Panc1 (cell line): ENCODE data around the gene SLC7A4. TPM values are rescaled to one million over a fixed set of nuclear protein-coding genes. Genes with fewer than 3 reads are reported as not detected.

ENCODE experiments used
- ATAC-seq: fragments of 200-7000 bp; cut with Tn5 transposase; 2 replicates; pipeline ENCODE4 v1.9.1; 2020; ENCODE audit warnings: mild to moderate bottlenecking, moderate library complexity
- BruUV-seq: library from RNA; stranded (reverse); fragments of 400-500 nt; replicated peaks from 2 replicates; lab custom pipeline; 2021; lab: Mats Ljungman, UMichigan
- CTCF ChIA-PET: fragments of 300-600 bp; sonication (Branson Sonifier 250); formaldehyde crosslinking; loops from one replicate; lab custom pipeline; 2022; ENCODE audit warnings: antibody characterized with exemption; lab: Charles Lee
- POLR2A ChIA-PET: fragments of 300-600 bp; sonication (Branson Sonifier 250); formaldehyde crosslinking; loops from one replicate; lab custom pipeline; 2022; ENCODE audit warnings: antibody characterized with exemption; lab: Charles Lee
- DNase-seq: peaks from one replicate; pipeline ENCODE4 v3.0.0-alpha.2; 2010; ENCODE audit warnings: low read depth, low spot score
- H3K27ac ChIP-seq: 2 replicates; pipeline ENCODE4 v1.5.1; 2011; ENCODE audit warnings: mild to moderate bottlenecking, low read length, inconsistent platforms
- H3K27me3 ChIP-seq: fragments of 200-500 bp; sonication (Bioruptor generic); 2 replicates; pipeline ENCODE4 v1.6.0; 2014; ENCODE audit warnings: low read length, inconsistent platforms; ENCODE audit not compliant: control insufficient read depth, insufficient read depth
- H3K36me3 ChIP-seq: fragments of 200-500 bp; sonication (Bioruptor generic); 2 replicates; pipeline ENCODE4 v1.5.1; 2014; ENCODE audit warnings: inconsistent platforms, mild to moderate bottlenecking, low read length, moderate library complexity; ENCODE audit not compliant: control insufficient read depth, insufficient read depth
- H3K4me1 ChIP-seq: 2 replicates; pipeline ENCODE4 v1.5.1; 2011; ENCODE audit warnings: inconsistent platforms, mild to moderate bottlenecking, low read length, moderate library complexity; ENCODE audit not compliant: control insufficient read depth, insufficient read depth
- H3K4me3 ChIP-seq, 2 experiments: 2 replicates each; pipeline ENCODE4 v1.5.1; 2011 to 2012; ENCODE audit warnings: low read depth in 2 of 2, low read length in 2 of 2, mild to moderate bottlenecking in 2 of 2, inconsistent platforms in 1 of 2, moderate library complexity in 1 of 2
- H3K9me3 ChIP-seq: fragments of 200-500 bp; sonication (Bioruptor generic); 2 replicates; pipeline ENCODE4 v1.5.1; 2014; ENCODE audit warnings: low read depth, mild to moderate bottlenecking, inconsistent platforms, low read length, moderate library complexity; ENCODE audit not compliant: control insufficient read depth, insufficient read depth
- CTCF ChIP-seq: fragments of 450-650 bp; IDR thresholded peaks from 2 replicates; pipeline ENCODE4 v1.5.1; 2017; ENCODE audit warnings: mild to moderate bottlenecking
- POLR2AphosphoS5 ChIP-seq: IDR thresholded peaks from 2 replicates; pipeline ENCODE4 v1.6.1; 2012; ENCODE audit warnings: mild to moderate bottlenecking, low read depth, low read length, moderate library complexity
- REST ChIP-seq, 2 experiments: IDR thresholded peaks; 2 replicates each; pipeline ENCODE4 v1.6.1; 2011 to 2012; ENCODE audit warnings: low read depth in 2 of 2, control low read depth in 1 of 2, low read length in 1 of 2, mild to moderate bottlenecking in 1 of 2, moderate library complexity in 1 of 2; ENCODE audit not compliant: insufficient read depth in 1 of 2
- SIN3A ChIP-seq: IDR thresholded peaks from 2 replicates; pipeline ENCODE4 v1.6.1; 2012; ENCODE audit warnings: low read depth, mild to moderate bottlenecking, low read length, moderate library complexity, borderline replicate concordance; ENCODE audit not compliant: insufficient read depth
- TCF7L2 ChIP-seq: IDR thresholded peaks from 2 replicates; pipeline ENCODE4 v1.6.1; 2011; ENCODE audit warnings: mild to moderate bottlenecking, low read depth, low read length, inconsistent platforms
- in situ Hi-C: cut with HindIII; loops from 2 replicates; pipeline ENCODE4 v1.10.0; 2016; ENCODE audit warnings: low sequenced_read_pairs, low pct_unique_long_range_greater_than_20kb
- intact Hi-C: fragments of 100-400 bp; cut with micrococcal nuclease; formaldehyde crosslinking; loops from one replicate; pipeline ENCODE4 v1.10.0; 2022; ENCODE audit not compliant: unreplicated experiment
- total RNA-seq: library from RNA; stranded (reverse); gene quantifications from one replicate; pipeline ENCODE4 v1.2.1, GENCODE V29; 2021; ENCODE audit not compliant: unreplicated experiment

Gene SLC7A4
- total RNA-seq, 1 experiment from 2014 or later, result not detected

- H3K4me1 ChIP-seq, result 0 out of 2 replicates have a peak, but pooled peaks cover 3% of the 10 kb centered on the region
- no peak for DNase-seq
- H3K27me3 ChIP-seq, result no peaks in the 10 kb centered on the region
- H3K9me3 ChIP-seq, result no peaks in the 10 kb centered on the region
- TF ChIP-seq POLR2AphosphoS5 (no peak), REST (IDR thresholded peaks at IDR 0.05; ENCODE audit: insufficient read depth in 1 of 2, low read depth in 2 of 2, low read length in 1 of 2) (no peak), CTCF (no peak), SIN3A (no peak), TCF7L2 (no peak)
- in situ Hi-C loops, result no loop called here
- ChIA-PET CTCF (interaction anchor here (0.7 kb wide), 1 partner anchor 10 kb away, joined by 4 read pairs; no protein-coding TSS in a partner anchor), POLR2A (no interaction called here)
- intact Hi-C loops, result no loop called here
- H3K4me3 ChIP-seq, result peak overlapping the region; percentile 68 to 80
- TSS peak; percentile 78 for BruUV-seq
- no peaks in the 10 kb centered on the region; the same call in 1 of the 2 replicates for H3K36me3 ChIP-seq
- no peak for ATAC-seq
- peak overlapping the region; percentile 87 for H3K27ac ChIP-seq
These were observed 51.2 kb downstream of the SLC7A4 start for GRCh38 chr22:20980938-20981722.

- intact Hi-C loops (no loop called here), in situ Hi-C loops (no loop called here)
- H3K4me3 ChIP-seq, result no peak overlapping the region
- no peak for TF ChIP-seq TCF7L2
- TF ChIP-seq CTCF, result no peak
- TF ChIP-seq POLR2AphosphoS5, result no peak
- no peak for TF ChIP-seq REST (IDR thresholded peaks at IDR 0.05; ENCODE audit: insufficient read depth in 1 of 2, low read depth in 2 of 2, low read length in 1 of 2)
- no peak for TF ChIP-seq SIN3A
- ATAC-seq (no peak), DNase-seq (no peak)
- H3K27me3 ChIP-seq, result no peaks in the 10 kb centered on the region
- no peaks in the 10 kb centered on the region; the same call in 1 of the 2 replicates for H3K36me3 ChIP-seq
- CTCF ChIA-PET, result no interaction called here
- 0 out of 2 replicates have a peak, but pooled peaks cover 3% of the 10 kb centered on the region for H3K4me1 ChIP-seq
- H3K9me3 ChIP-seq, result no peaks in the 10 kb centered on the region
- no TSS peak for BruUV-seq
- POLR2A ChIA-PET, result no interaction called here
- no peak overlapping the region for H3K27ac ChIP-seq
These were observed 51.8 kb downstream of the SLC7A4 start for GRCh38 chr22:20980523-20980922.
